PC-3 (cell line): ENCODE measurements around the gene PRPF40A.

Experiments used
- EZH2 ChIP-seq: fragments of 300-600 bp; sonication (generic); IDR thresholded peaks from one replicate; pipeline ENCODE4 v1.6.1; 2017; ENCODE audit warnings: antibody characterized with exemption, mild to moderate bottlenecking, low read length; ENCODE audit not compliant: unreplicated experiment
- TF ChIP-seq, protein P1 (sequence below): fragments of 300-600 bp; sonication (generic); conservative IDR thresholded peaks from 2 replicates; pipeline ENCODE4 v1.5.1; 2017; ENCODE audit warnings: antibody characterized with exemption, low read depth, mild to moderate bottlenecking, low read length

DNA sequence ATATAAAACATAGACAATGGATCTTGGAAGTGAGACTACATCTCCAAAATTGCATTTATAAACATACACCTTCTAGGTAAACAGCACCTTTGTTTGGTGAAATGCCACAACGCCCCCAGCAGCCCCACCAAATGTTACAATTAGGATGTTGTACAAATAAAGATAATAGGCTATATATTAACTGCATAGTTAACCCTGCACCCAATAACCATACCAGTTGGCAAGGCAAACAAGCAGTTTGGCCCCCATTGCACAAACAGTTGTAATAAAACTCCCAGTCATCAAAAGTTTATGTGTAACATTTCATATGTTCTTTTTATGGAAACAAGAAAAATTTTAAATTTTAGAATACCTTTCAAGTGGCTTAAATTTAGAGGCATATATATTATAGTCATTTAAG, 67.3 kb downstream of the PRPF40A start:
- TF ChIP-seq, protein P1, sequence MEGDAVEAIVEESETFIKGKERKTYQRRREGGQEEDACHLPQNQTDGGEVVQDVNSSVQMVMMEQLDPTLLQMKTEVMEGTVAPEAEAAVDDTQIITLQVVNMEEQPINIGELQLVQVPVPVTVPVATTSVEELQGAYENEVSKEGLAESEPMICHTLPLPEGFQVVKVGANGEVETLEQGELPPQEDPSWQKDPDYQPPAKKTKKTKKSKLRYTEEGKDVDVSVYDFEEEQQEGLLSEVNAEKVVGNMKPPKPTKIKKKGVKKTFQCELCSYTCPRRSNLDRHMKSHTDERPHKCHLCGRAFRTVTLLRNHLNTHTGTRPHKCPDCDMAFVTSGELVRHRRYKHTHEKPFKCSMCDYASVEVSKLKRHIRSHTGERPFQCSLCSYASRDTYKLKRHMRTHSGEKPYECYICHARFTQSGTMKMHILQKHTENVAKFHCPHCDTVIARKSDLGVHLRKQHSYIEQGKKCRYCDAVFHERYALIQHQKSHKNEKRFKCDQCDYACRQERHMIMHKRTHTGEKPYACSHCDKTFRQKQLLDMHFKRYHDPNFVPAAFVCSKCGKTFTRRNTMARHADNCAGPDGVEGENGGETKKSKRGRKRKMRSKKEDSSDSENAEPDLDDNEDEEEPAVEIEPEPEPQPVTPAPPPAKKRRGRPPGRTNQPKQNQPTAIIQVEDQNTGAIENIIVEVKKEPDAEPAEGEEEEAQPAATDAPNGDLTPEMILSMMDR, result no peak
- no peak for TF ChIP-seq EZH2
